ENCODE measurements around the gene GDPD5.

Gene GDPD5

GRCh38 chr11:75440960-75441803 is 84.6 kb downstream of the GDPD5 start:
- DNase-seq: no peak

GRCh38 chr11:75439495-75440120 is 86.1 kb downstream of the GDPD5 start:
- DNase-seq: no peak

- no peak for DNase-seq
Measured at GRCh38 chr11:75439026-75439425, 86.7 kb downstream of the GDPD5 start.

- DNase-seq: no peak
Measured at GRCh38 chr11:75437966-75438659, 87.6 kb downstream of the GDPD5 start.

- no peak for DNase-seq
Measured at GRCh38 chr11:75436806-75437205, 88.9 kb downstream of the GDPD5 start.

- DNase-seq: no peak
Measured at GRCh38 chr11:75435571-75435925, 90.2 kb downstream of the GDPD5 start.

- no peak for DNase-seq
Measured at GRCh38 chr11:75434886-75435570, 90.7 kb downstream of the GDPD5 start.

GRCh38 chr11:75434051-75434450 is 91.7 kb downstream of the GDPD5 start:
- DNase-seq: no peak

GRCh38 chr11:75433443-75433842 is 92.3 kb downstream of the GDPD5 start:
- DNase-seq: no peak

GRCh38 chr11:75432911-75433321 is 92.8 kb downstream of the GDPD5 start, which contains the start of gene KLHL35:
KLHL35 (minus strand) TSS chr11:75433203; CDS start chr11:75430629, 2,574 bp downstream.
- no peak for DNase-seq

GRCh38 chr11:75431533-75432525 is 93.9 kb downstream of the GDPD5 start:
- DNase-seq: no peak

GRCh38 chr11:75430714-75431532 is 94.8 kb downstream of the GDPD5 start:
- no peak for DNase-seq

GRCh38 chr11:75429902-75430713 is 95.6 kb downstream of the GDPD5 start:
- DNase-seq: peak; percentile 32

- DNase-seq: no peak
Measured at GRCh38 chr11:75429641-75429901, 96.2 kb downstream of the GDPD5 start.

GRCh38 chr11:75428989-75429640 is 96.6 kb downstream of the GDPD5 start:
- DNase-seq: no peak

GRCh38 chr11:75428281-75428724 is 97.4 kb downstream of the GDPD5 start:
- peak; percentile 56 for DNase-seq

- no peak for DNase-seq
Measured at GRCh38 chr11:75427181-75427580, 98.6 kb downstream of the GDPD5 start.

GRCh38 chr11:75426720-75427086 is 99.0 kb downstream of the GDPD5 start:
- DNase-seq: no peak

- no peak for DNase-seq
Measured at GRCh38 chr11:75425422-75425821, 100.3 kb downstream of the GDPD5 start.

- DNase-seq: no peak
Measured at GRCh38 chr11:75424396-75424795, 101.3 kb downstream of the GDPD5 start.

Measured in activated T-cell treated with anti-CD3 and anti-CD28 coated beads for 4 hours (primary cell).